ENCODE measurements around the gene ADCK1. TPM values are rescaled to one million over a fixed set of nuclear protein-coding genes. Genes with fewer than 3 reads are reported as not detected.
"Not testable (repeated sequence)": the region's sequence is repeated elsewhere in the genome, so short reads cannot be mapped to it uniquely, and the experiment has no call there.

ADCK1 gene
- total and polyA plus RNA-seq, 4 experiments from 2014 or later = 5.2 to 12.0 (median 5.4) TPM

GRCh38 chr14:77763316-77763715, 36.6 kb upstream of the ADCK1 start:
- Mint-ChIP-seq H3K27ac (no peak overlapping the region), H3K27me3 (no peaks in the 10 kb centered on the region), H3K36me3 (peaks cover 0 to 21% of the 10 kb centered on the region in 2 donors), H3K4me1 (peaks cover 15 to 36% (median 24%) of the 10 kb centered on the region in 4 donors), H3K4me3 (no peak overlapping the region), H3K9me3 (no peaks in the 10 kb centered on the region)
- ChIA-PET CTCF (ENCODE audit: partially characterized antibody) (no interaction called here), POLR2A (ENCODE audit: partially characterized antibody) (interaction anchor here (3.3 kb wide), 1 partner anchor 36 kb away, joined by 25 read pairs; the partner anchor contains the start of gene ADCK1)
- H3K27ac ChIP-seq (ENCODE audit: low read depth, low read length) = no peak overlapping the region
- H3K4me3 ChIP-seq (ENCODE audit: low read length in 2 of 2) = no peak overlapping the region
- intact Hi-C loops (cut with micrococcal nuclease) = no loop called here
- H3K4me1 ChIP-seq (ENCODE audit: insufficient read depth, low read length) = peaks cover 28% of the 10 kb centered on the region
- H3K36me3 ChIP-seq (ENCODE audit: insufficient read depth, low read length) = no peaks in the 10 kb centered on the region
- no peaks in the 10 kb centered on the region for H3K27me3 ChIP-seq (ENCODE audit: insufficient read depth, low read length)
- H3K9me3 ChIP-seq (ENCODE audit: control insufficient read depth in 1 of 2, low read length in 2 of 2) = no peaks in the 10 kb centered on the region
- DNase-seq = no peak

DNA sequence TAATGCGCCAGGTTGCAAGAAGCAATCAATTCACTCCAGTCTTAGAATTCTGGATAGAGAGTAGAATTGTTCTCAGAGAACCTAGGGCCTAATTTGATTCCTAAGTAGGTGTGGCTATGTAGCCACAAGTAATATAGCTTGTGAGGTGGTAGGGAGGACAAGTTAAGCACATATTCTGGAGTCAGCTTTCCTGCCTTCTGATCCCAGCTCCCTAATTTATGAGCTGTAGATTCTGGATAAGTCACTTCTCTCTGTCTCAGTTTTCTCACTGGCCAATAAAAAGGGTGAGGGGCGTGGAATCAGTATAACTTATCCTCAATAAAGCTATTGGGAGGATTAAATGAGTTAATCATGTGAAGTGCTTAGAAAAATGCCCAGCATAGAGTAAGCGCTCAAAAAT, 35.9 kb upstream of the ADCK1 start:
- Mint-ChIP-seq H3K4me1 (peaks cover 8 to 29% (median 17%) of the 10 kb centered on the region in 4 donors), H3K36me3 (peaks cover 0 to 15% of the 10 kb centered on the region in 2 donors), H3K4me3 (no peak overlapping the region), H3K27ac (no peak overlapping the region), H3K27me3 (no peaks in the 10 kb centered on the region), H3K9me3 (no peaks in the 10 kb centered on the region)
- Histone ChIP-seq H3K9me3 (ENCODE audit: control insufficient read depth in 1 of 2, low read length in 2 of 2) (no peaks in the 10 kb centered on the region), H3K27me3 (ENCODE audit: insufficient read depth, low read length) (no peaks in the 10 kb centered on the region), H3K27ac (ENCODE audit: low read depth, low read length) (no peak overlapping the region), H3K4me3 (ENCODE audit: low read length in 2 of 2) (no peak overlapping the region), H3K36me3 (ENCODE audit: insufficient read depth, low read length) (no peaks in the 10 kb centered on the region), H3K4me1 (ENCODE audit: insufficient read depth, low read length) (peaks cover 21% of the 10 kb centered on the region)
- intact Hi-C loops (cut with micrococcal nuclease) = no loop called here
- DNase-seq = no peak
- ChIA-PET POLR2A (ENCODE audit: partially characterized antibody) (no interaction called here), CTCF (ENCODE audit: partially characterized antibody) (no interaction called here)

DNA sequence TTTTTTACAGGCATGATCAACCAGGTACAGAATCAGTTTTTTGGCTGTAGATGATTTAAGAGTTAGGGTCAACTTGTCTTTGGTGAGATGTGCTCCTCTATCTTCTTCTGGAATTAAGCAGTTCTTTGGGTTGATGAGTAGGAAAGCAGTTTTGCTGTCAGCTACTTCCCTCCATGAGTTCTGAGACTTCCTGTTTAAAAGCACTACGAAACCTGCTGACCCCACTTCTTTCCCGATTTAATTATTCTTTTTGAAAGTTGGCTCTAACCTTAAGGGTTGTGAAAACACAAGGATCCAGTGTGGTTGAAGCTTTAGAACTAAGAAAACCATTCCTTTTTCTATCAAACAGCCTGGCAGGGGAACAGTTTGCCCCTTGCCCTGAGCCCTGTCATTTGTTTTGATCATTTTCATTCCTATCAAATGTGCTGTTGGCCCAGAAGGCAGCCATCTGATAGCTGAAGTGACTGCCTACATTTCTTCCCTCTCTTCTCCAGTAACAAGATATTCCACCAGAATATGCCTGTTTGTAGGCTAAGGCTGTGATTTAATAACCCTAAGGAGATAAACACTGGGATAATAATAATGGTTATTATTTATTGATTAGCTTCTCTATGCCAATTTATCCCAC, 31.4 kb upstream of the ADCK1 start:
- H3K4me3 ChIP-seq (ENCODE audit: low read length in 2 of 2); H3K9me3 ChIP-seq (ENCODE audit: control insufficient read depth in 1 of 2, low read length in 2 of 2); H3K4me1 Mint-ChIP-seq; intact Hi-C loops (cut with micrococcal nuclease); H3K27ac Mint-ChIP-seq; H3K36me3 Mint-ChIP-seq; H3K4me3 Mint-ChIP-seq; H3K4me1 ChIP-seq (ENCODE audit: insufficient read depth, low read length); POLR2A ChIA-PET (ENCODE audit: partially characterized antibody); H3K27me3 Mint-ChIP-seq; DNase-seq; CTCF ChIA-PET (ENCODE audit: partially characterized antibody); H3K9me3 Mint-ChIP-seq; H3K36me3 ChIP-seq (ENCODE audit: insufficient read depth, low read length); H3K27ac ChIP-seq (ENCODE audit: low read depth, low read length); H3K27me3 ChIP-seq (ENCODE audit: insufficient read depth, low read length): not testable (repeated sequence)

DNA sequence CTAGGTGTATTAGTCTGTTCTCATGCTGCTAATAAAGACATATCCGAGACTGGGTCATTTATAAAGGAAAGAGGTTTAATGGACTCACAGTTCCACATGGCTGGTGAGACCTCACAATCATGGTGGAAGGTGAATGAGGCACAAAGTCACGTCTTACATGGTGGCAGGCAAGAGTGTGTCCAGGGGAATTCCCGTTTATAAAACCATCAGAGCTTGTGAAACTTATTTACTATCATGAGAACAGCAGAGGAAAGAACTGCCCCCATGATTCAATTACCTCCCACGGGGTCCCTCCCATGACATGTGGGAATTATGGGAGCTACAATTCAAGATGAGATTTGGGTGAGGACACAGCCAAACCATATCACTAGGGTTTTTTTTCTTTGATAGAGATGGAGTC, 25.9 kb upstream of the ADCK1 start:
- H3K9me3 ChIP-seq (ENCODE audit: control insufficient read depth in 1 of 2, low read length in 2 of 2); intact Hi-C loops (cut with micrococcal nuclease); CTCF ChIA-PET (ENCODE audit: partially characterized antibody); DNase-seq; H3K27me3 Mint-ChIP-seq; H3K9me3 Mint-ChIP-seq; H3K36me3 Mint-ChIP-seq; H3K4me3 ChIP-seq (ENCODE audit: low read length in 2 of 2); H3K4me1 Mint-ChIP-seq; POLR2A ChIA-PET (ENCODE audit: partially characterized antibody); H3K4me3 Mint-ChIP-seq; H3K27me3 ChIP-seq (ENCODE audit: insufficient read depth, low read length); H3K27ac ChIP-seq (ENCODE audit: low read depth, low read length); H3K4me1 ChIP-seq (ENCODE audit: insufficient read depth, low read length); H3K27ac Mint-ChIP-seq; H3K36me3 ChIP-seq (ENCODE audit: insufficient read depth, low read length): not testable (repeated sequence)

DNA sequence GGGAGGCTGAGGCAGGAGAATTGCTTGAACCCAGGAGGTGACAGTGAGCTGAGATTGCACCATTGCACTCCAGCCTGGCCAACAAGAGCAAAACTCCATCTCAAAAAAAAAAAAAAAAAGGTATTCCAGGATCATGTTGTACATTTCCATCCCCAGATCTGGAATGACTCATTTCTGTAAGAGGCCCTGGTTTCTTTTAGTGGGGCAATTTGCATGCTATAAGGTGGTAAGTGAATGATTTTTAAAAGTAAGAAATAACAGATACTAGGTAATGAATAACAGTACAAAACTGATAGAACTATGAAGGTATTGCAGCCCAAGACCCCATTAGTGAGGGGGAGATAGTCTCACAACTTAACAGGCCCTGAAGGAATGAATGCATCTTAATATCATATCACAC, 17.7 kb upstream of the ADCK1 start:
- intact Hi-C loops (cut with micrococcal nuclease) = no loop called here
- DNase-seq = no peak
- Histone ChIP-seq H3K4me3 (ENCODE audit: low read length in 2 of 2) (no peak overlapping the region), H3K9me3 (ENCODE audit: control insufficient read depth in 1 of 2, low read length in 2 of 2) (no peaks in the 10 kb centered on the region), H3K36me3 (ENCODE audit: insufficient read depth, low read length) (no peaks in the 10 kb centered on the region), H3K4me1 (ENCODE audit: insufficient read depth, low read length) (no peaks in the 10 kb centered on the region), H3K27me3 (ENCODE audit: insufficient read depth, low read length) (no peaks in the 10 kb centered on the region), H3K27ac (ENCODE audit: low read depth, low read length) (no peak overlapping the region)
- H3K27me3 Mint-ChIP-seq = no peaks in the 10 kb centered on the region
- ChIA-PET CTCF (ENCODE audit: partially characterized antibody) (no interaction called here), POLR2A (ENCODE audit: partially characterized antibody) (no interaction called here)
- H3K36me3 Mint-ChIP-seq = no peaks in the 10 kb centered on the region
- no peak overlapping the region for H3K27ac Mint-ChIP-seq
- no peaks in the 10 kb centered on the region for H3K9me3 Mint-ChIP-seq
- no peak overlapping the region for H3K4me3 Mint-ChIP-seq
- no peaks in the 10 kb centered on the region for H3K4me1 Mint-ChIP-seq

DNA sequence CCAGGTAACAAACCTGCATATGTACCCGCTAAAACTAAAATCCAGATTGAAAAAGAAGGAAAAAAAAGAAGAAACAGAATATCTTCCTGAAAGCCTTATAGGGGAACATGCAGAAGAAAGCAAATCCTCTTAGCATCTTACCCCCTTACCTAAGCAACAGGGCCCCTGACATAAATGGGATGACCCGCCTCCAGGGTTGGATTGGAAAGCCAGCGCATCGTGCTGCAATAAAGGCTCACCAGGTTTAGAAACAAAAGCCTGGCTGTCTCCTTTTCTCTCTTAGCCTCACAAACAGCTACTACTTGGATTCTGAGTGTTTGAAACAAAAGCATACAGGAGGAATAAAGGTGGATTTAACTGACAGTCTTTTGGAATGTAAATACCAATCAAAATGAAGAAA, 13.8 kb upstream of the ADCK1 start:
- Histone ChIP-seq H3K27me3 (ENCODE audit: insufficient read depth, low read length) (no peaks in the 10 kb centered on the region), H3K36me3 (ENCODE audit: insufficient read depth, low read length) (no peaks in the 10 kb centered on the region), H3K9me3 (ENCODE audit: control insufficient read depth in 1 of 2, low read length in 2 of 2) (no peaks in the 10 kb centered on the region), H3K4me1 (ENCODE audit: insufficient read depth, low read length) (no peaks in the 10 kb centered on the region), H3K4me3 (ENCODE audit: low read length in 2 of 2) (no peak overlapping the region), H3K27ac (ENCODE audit: low read depth, low read length) (no peak overlapping the region)
- no peaks in the 10 kb centered on the region for H3K36me3 Mint-ChIP-seq
- DNase-seq = no peak
- intact Hi-C loops (cut with micrococcal nuclease) = no loop called here
- peaks cover 3 to 7% of the 10 kb centered on the region in 2 donors for H3K27me3 Mint-ChIP-seq
- H3K27ac Mint-ChIP-seq = no peak overlapping the region
- H3K4me3 Mint-ChIP-seq = no peak overlapping the region
- no peaks in the 10 kb centered on the region for H3K9me3 Mint-ChIP-seq
- POLR2A ChIA-PET (ENCODE audit: partially characterized antibody) = no interaction called here
- H3K4me1 Mint-ChIP-seq = no peaks in the 10 kb centered on the region
- CTCF ChIA-PET (ENCODE audit: partially characterized antibody) = no interaction called here

GRCh38 chr14:77790566-77791224, 9.2 kb upstream of the ADCK1 start:
- no peaks in the 10 kb centered on the region for H3K9me3 Mint-ChIP-seq
- Histone ChIP-seq H3K9me3 (ENCODE audit: control insufficient read depth in 1 of 2, low read length in 2 of 2) (no peaks in the 10 kb centered on the region), H3K27me3 (ENCODE audit: insufficient read depth, low read length) (no peaks in the 10 kb centered on the region), H3K4me1 (ENCODE audit: insufficient read depth, low read length) (no peaks in the 10 kb centered on the region), H3K27ac (ENCODE audit: low read depth, low read length) (no peak overlapping the region), H3K36me3 (ENCODE audit: insufficient read depth, low read length) (no peaks in the 10 kb centered on the region), H3K4me3 (ENCODE audit: low read length in 2 of 2) (no peak overlapping the region)
- peaks cover 4 to 7% of the 10 kb centered on the region in 2 donors for H3K27me3 Mint-ChIP-seq
- DNase-seq = no peak
- no peak overlapping the region for H3K27ac Mint-ChIP-seq
- no peaks in the 10 kb centered on the region for H3K36me3 Mint-ChIP-seq
- no peak overlapping the region for H3K4me3 Mint-ChIP-seq
- intact Hi-C loops (cut with micrococcal nuclease) = no loop called here
- no peaks in the 10 kb centered on the region for H3K4me1 Mint-ChIP-seq
- CTCF ChIA-PET (ENCODE audit: partially characterized antibody) = no interaction called here
- POLR2A ChIA-PET (ENCODE audit: partially characterized antibody) = interaction anchor here (0.6 kb wide), 1 partner anchor 9 kb away, joined by 3 read pairs; no protein-coding TSS in a partner anchor
